Mesendoderm (in vitro differentiated cells): Measurements from ENCODE around the gene CDC45.

Source experiments
- DNase-seq: peaks from one replicate; pipeline ENCODE4 v3.0.0; 2013
- H2AK5ac ChIP-seq: 2 replicates; pipeline ENCODE4 v1.6.1; 2013; ENCODE audit warnings: low read length, inconsistent platforms
- H2BK120ac ChIP-seq: 2 replicates; pipeline ENCODE4 v1.6.1; 2013; ENCODE audit warnings: low read depth, mild to moderate bottlenecking, low read length, moderate library complexity, mixed read lengths
- H2BK15ac ChIP-seq: replicated peaks from 2 replicates; pipeline ENCODE4 v1.6.1; 2013; ENCODE audit warnings: low read depth, mild to moderate bottlenecking, moderate library complexity
- H2BK5ac ChIP-seq: 2 replicates; pipeline ENCODE4 v1.6.1; 2013; ENCODE audit warnings: low read length, inconsistent platforms
- H3K18ac ChIP-seq: 2 replicates; pipeline ENCODE4 v1.6.1; 2013; ENCODE audit warnings: mild to moderate bottlenecking, low read length, mixed read lengths
- H3K23ac ChIP-seq: one replicate; pipeline ENCODE4 v1.6.1; 2013; ENCODE audit warnings: low read length
- H3K27ac ChIP-seq: 2 replicates; pipeline ENCODE4 v1.5.1; 2013; ENCODE audit warnings: low read depth, mild to moderate bottlenecking, inconsistent platforms, low read length, moderate library complexity
- H3K27me3 ChIP-seq: 2 replicates; pipeline ENCODE4 v1.6.1; 2013; ENCODE audit warnings: low read length, control low read depth, mild to moderate bottlenecking, inconsistent platforms; ENCODE audit not compliant: insufficient read depth, poor library complexity
- H3K36me3 ChIP-seq: 2 replicates; pipeline ENCODE4 v1.6.1; 2013; ENCODE audit warnings: low read length, inconsistent platforms; ENCODE audit not compliant: control insufficient read depth, insufficient read depth
- H3K4ac ChIP-seq: one replicate; pipeline ENCODE4 v1.6.1; 2013; ENCODE audit warnings: low read depth, mild to moderate bottlenecking, low read length, moderate library complexity
- H3K4me1 ChIP-seq: 2 replicates; pipeline ENCODE4 v1.6.1; 2013; ENCODE audit warnings: low read depth, low read length, inconsistent platforms; ENCODE audit not compliant: control insufficient read depth
- H3K4me2 ChIP-seq: 2 replicates; pipeline ENCODE4 v1.6.1; 2013; ENCODE audit warnings: low read length
- H3K4me3 ChIP-seq: 2 replicates; pipeline ENCODE4 v1.5.1; 2013; ENCODE audit warnings: mild to moderate bottlenecking, low read length
- H3K56ac ChIP-seq: one replicate; pipeline ENCODE4 v1.6.1; 2013; ENCODE audit warnings: low read length
- H3K79me1 ChIP-seq: 2 replicates; pipeline ENCODE4 v1.6.1; 2013; ENCODE audit warnings: low read length, inconsistent platforms
- H3K79me2 ChIP-seq: 2 replicates; pipeline ENCODE4 v1.6.1; 2013; ENCODE audit warnings: mild to moderate bottlenecking, low read length; ENCODE audit not compliant: control insufficient read depth, insufficient read depth
- H3K9ac ChIP-seq: 2 replicates; pipeline ENCODE4 v1.6.1; 2013; ENCODE audit warnings: low read length, inconsistent platforms
- H4K5ac ChIP-seq: one replicate; pipeline ENCODE4 v1.6.1; 2013; ENCODE audit warnings: low read length
- H4K8ac ChIP-seq: one replicate; pipeline ENCODE4 v1.6.1; 2013; ENCODE audit warnings: low read depth, mild to moderate bottlenecking, control low read depth, low read length, moderate library complexity
- WGBS: extraction: QIAGEN DNeasy Blood & Tissue Kit; methylation state at CpG from one replicate; pipeline ENCODE4 v1.1.7; 2013; ENCODE audit warnings: low lambda C conversion rate, missing lambda C conversion rate; ENCODE audit not compliant: insufficient coverage; ENCODE audit errors: extremely low coverage; 5-methylcytosine and 5-hydroxymethylcytosine counted together

The CDC45 gene

GRCh38 chr22:19464546-19464945 lies 15.2 kb upstream of the CDC45 start:
- Histone ChIP-seq H3K9ac (no peak overlapping the region), H2BK120ac (no peak overlapping the region), H3K36me3 (peaks cover 15% of the 10 kb centered on the region), H4K8ac (no peak overlapping the region), H2BK15ac (no peak overlapping the region), H3K79me2 (no peaks in the 10 kb centered on the region), H2AK5ac (no peak overlapping the region), H3K79me1 (no peaks in the 10 kb centered on the region), H3K4ac (no peak overlapping the region), H4K5ac (no peak overlapping the region), H3K27me3 (no peaks in the 10 kb centered on the region), H3K4me3 (no peak overlapping the region), H2BK5ac (no peak overlapping the region), H3K4me2 (no peak overlapping the region), H3K4me1 (no peaks in the 10 kb centered on the region), H3K27ac (no peak overlapping the region), H3K56ac (no peak overlapping the region), H3K23ac (no peak overlapping the region), H3K18ac (no peak overlapping the region)
- WGBS, result no CpG with 5 or more reads among the region's 1 CpG
- no peak for DNase-seq

- H2AK5ac ChIP-seq, result no peak overlapping the region
- H2BK5ac ChIP-seq, result no peak overlapping the region
- H4K5ac ChIP-seq, result no peak overlapping the region
- H3K4ac ChIP-seq, result no peak overlapping the region
- H2BK15ac ChIP-seq, result no peak overlapping the region
- H3K23ac ChIP-seq, result no peak overlapping the region
- H3K27me3 ChIP-seq, result no peaks in the 10 kb centered on the region
- H3K56ac ChIP-seq, result no peak overlapping the region
- no peak overlapping the region for H2BK120ac ChIP-seq
- H3K79me2 ChIP-seq, result no peaks in the 10 kb centered on the region
- H4K8ac ChIP-seq, result no peak overlapping the region
- no peak overlapping the region for H3K9ac ChIP-seq
- no CpG with 5 or more reads among the region's 4 CpGs for WGBS
- no peak for DNase-seq
- no peaks in the 10 kb centered on the region for H3K4me1 ChIP-seq
- no peak overlapping the region for H3K4me2 ChIP-seq
- H3K4me3 ChIP-seq, result no peak overlapping the region
- H3K36me3 ChIP-seq, result peaks cover 15% of the 10 kb centered on the region
- H3K79me1 ChIP-seq, result no peaks in the 10 kb centered on the region
- H3K27ac ChIP-seq, result no peak overlapping the region
- no peak overlapping the region for H3K18ac ChIP-seq
Observed at GRCh38 chr22:19464975-19465374, 14.7 kb upstream of the CDC45 start.

DNA sequence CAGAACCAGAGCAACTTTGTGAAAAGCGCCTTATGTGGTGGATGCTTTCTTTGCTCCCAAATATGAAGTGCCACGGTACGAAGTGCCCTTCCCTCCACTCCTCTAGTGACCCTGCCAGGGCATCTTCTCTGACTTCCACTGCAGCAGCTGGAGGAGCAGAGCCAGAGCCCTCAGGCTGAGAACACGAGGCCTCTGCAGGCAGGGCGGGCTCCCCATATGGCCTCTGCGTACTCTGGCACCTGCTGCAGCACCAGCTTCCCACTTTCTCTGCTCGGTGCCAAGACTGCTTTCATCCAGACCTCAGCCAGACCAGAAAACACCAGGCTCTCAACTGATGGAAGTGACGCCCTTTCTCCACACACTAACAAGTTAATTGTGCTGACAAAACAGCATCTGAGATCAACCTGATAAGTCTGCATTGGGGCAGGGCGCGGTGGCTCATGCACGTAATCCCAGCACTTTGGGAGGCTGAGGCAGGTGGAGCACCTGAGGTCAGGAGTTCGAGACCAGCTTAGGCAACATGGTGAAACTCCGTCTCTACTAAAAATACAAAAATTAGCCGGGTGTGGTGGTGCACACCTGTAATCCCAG lies 13.5 kb upstream of the CDC45 start:
- H2BK5ac ChIP-seq, result no peak overlapping the region
- no peak overlapping the region for H4K8ac ChIP-seq
- no peak overlapping the region for H3K18ac ChIP-seq
- H3K4ac ChIP-seq, result no peak overlapping the region
- no peak for DNase-seq
- no peak overlapping the region for H3K56ac ChIP-seq
- no peak overlapping the region for H3K4me3 ChIP-seq
- no peak overlapping the region for H2BK120ac ChIP-seq
- H3K36me3 ChIP-seq, result peaks cover 18% of the 10 kb centered on the region
- no peak overlapping the region for H2BK15ac ChIP-seq
- no peak overlapping the region for H2AK5ac ChIP-seq
- H3K79me2 ChIP-seq, result no peaks in the 10 kb centered on the region
- H3K23ac ChIP-seq, result no peak overlapping the region
- H3K79me1 ChIP-seq, result peaks cover 1% of the 10 kb centered on the region
- H3K27me3 ChIP-seq, result no peaks in the 10 kb centered on the region
- no peak overlapping the region for H3K27ac ChIP-seq
- H3K4me2 ChIP-seq, result no peak overlapping the region
- no peak overlapping the region for H4K5ac ChIP-seq
- H3K9ac ChIP-seq, result no peak overlapping the region
- H3K4me1 ChIP-seq, result no peaks in the 10 kb centered on the region
- WGBS, result no CpG with 5 or more reads among the region's 14 CpGs

DNA sequence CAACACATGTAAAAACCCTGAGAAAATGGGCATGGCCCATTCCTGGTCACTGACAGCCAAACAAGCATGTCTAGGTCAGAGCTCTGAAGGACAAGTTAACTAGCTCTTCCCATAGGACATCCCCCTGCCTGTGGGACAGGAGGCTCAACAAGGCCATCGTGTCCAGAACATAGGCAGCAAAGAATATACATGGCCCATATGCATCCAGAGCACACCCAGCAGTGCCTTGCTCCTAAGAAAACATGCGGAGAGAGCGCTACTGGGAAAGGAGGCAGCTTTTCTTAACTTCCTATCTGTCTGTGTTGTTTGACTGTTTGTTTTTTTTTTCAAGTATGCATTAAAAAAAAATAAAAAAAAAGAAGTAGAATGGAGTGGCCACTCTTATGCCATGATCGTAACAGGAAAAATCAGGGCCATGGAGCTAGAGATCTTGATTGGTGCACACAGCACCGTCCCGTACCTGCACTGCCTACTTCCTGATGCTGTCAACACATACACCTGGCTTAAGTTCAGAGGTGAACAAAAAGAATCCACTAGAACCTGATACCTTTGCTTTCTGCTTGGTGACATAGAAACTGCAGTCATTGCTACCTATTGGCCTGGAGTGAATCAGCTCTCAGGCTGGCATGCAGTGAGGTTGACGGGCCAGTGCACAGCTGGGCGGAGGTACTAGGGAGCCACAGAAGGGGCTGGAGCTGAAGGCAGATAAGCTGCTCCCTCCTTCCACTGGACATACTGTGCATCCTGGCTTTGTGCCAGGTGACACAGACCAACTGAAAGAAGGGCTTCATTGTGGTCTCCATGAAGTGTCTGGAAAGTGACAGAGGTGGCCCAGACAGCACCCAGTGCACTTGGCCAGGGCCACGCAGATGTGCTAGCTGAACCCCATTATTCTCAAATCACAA lies 12.6 kb upstream of the CDC45 start:
- no peaks in the 10 kb centered on the region for H3K27me3 ChIP-seq
- no peak overlapping the region for H3K4ac ChIP-seq
- no peak overlapping the region for H3K27ac ChIP-seq
- H2BK120ac ChIP-seq, result no peak overlapping the region
- DNase-seq, result no peak
- H3K9ac ChIP-seq, result no peak overlapping the region
- no peak overlapping the region for H3K18ac ChIP-seq
- H2BK15ac ChIP-seq, result no peak overlapping the region
- H3K79me1 ChIP-seq, result peaks cover 1% of the 10 kb centered on the region
- H3K79me2 ChIP-seq, result no peaks in the 10 kb centered on the region
- H4K5ac ChIP-seq, result no peak overlapping the region
- WGBS, result no CpG with 5 or more reads among the region's 9 CpGs
- no peak overlapping the region for H2BK5ac ChIP-seq
- no peak overlapping the region for H3K4me2 ChIP-seq
- H3K23ac ChIP-seq, result no peak overlapping the region
- no peaks in the 10 kb centered on the region for H3K4me1 ChIP-seq
- no peak overlapping the region for H3K4me3 ChIP-seq
- H2AK5ac ChIP-seq, result no peak overlapping the region
- no peak overlapping the region for H4K8ac ChIP-seq
- H3K56ac ChIP-seq, result no peak overlapping the region
- peaks cover 21% of the 10 kb centered on the region for H3K36me3 ChIP-seq

GRCh38 chr22:19467912-19468311 lies 11.8 kb upstream of the CDC45 start:
- Histone ChIP-seq H3K4ac (no peak overlapping the region), H3K79me2 (no peaks in the 10 kb centered on the region), H3K56ac (no peak overlapping the region), H3K18ac (no peak overlapping the region), H3K79me1 (peaks cover 1% of the 10 kb centered on the region), H2BK15ac (no peak overlapping the region), H3K27me3 (no peaks in the 10 kb centered on the region), H3K9ac (no peak overlapping the region), H3K4me1 (no peaks in the 10 kb centered on the region), H4K5ac (no peak overlapping the region), H3K4me2 (no peak overlapping the region), H3K27ac (no peak overlapping the region), H2BK120ac (no peak overlapping the region), H4K8ac (no peak overlapping the region), H2AK5ac (no peak overlapping the region), H3K4me3 (no peak overlapping the region), H3K23ac (no peak overlapping the region), H2BK5ac (no peak overlapping the region), H3K36me3 (peaks cover 21% of the 10 kb centered on the region)
- WGBS, result no CpG with 5 or more reads among the region's 6 CpGs
- no peak for DNase-seq
